Measurements from ENCODE around the gene IDH3A. TPM values are rescaled to one million over a fixed set of nuclear protein-coding genes. Genes with fewer than 3 reads are reported as not detected.
A peak's percentile ranks its signal among the peaks of the same experiment; 100 is the strongest.

Gene IDH3A
- total RNA-seq, 1 donor from 2014 or later, result 30.8 TPM

GRCh38 chr15:78195735-78196201 lies 46.6 kb downstream of the IDH3A start:
- DNase-seq (ENCODE audit: low read depth), result peak; percentile 25

DNA sequence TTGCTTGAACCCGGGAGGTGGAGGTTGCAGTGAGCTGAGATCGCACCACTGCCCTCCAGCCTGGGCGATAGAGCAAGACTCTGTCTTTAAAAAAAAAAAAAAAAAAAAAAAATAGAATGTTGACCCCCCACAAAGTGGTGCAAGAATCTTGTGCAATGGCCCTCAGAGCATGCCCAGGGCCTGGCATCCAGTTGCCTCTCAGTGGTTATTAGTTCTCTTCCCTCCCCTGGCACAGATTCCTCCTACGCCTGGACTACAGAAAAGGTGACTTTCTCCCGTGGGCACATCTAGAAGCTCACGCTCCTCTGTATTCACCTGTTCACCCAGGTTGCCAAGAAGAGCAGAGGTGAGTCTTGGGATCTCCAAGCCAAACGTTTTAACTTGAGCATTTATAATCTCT lies 48.5 kb downstream of the IDH3A start:
- no peak for FAIRE-seq
- DNase-seq (ENCODE audit: low read depth), result no peak

More at GRCh38 chr15:78195735-78196201, 46.6 kb downstream of the IDH3A start:
- Histone ChIP-seq H3K36me3 (ENCODE audit: control insufficient read depth, insufficient read depth, low read length) (no peaks in the 10 kb centered on the region), H3K4me3 (ENCODE audit: low read depth, low read length) (no peak overlapping the region), H3K27me3 (ENCODE audit: control insufficient read depth, insufficient read depth, low read length) (no peaks in the 10 kb centered on the region)
- TF ChIP-seq CTCF (IDR thresholded peaks at IDR 0.05; ENCODE audit: insufficient read depth, low read length, severe bottlenecking), result peak; percentile 93
- FAIRE-seq, result no peak

DNA sequence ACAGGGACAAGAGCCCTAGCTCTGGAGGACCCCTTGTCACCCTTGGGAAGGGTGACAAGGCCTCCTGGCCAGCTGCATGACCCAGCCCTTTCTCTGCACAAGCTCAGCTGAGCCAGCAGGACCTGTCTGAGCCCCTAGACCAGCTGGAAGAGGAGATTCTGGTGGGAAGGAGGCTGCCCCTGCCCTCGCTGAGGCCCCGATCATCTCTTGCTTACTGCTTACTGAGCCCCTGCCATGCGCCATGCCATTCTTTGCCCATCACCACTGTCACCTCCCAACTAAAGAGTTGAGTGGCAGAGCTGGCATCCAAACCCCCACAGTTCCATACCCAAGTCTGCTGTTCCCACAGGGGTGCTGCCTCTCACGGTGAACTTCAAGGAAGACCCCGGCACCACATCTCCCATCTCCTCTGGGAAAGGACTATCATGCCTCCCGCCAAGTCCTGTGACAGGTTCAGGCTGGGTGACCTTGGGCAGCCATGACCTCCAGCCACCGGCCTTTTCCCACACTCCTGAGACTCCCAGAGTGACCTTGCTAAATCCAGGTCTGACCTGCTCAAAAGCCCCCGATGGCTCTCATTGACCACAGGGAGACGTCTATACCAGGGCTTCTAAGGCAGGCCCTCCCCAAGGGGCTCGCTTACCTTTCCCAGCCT lies 51.2 kb downstream of the IDH3A start:
- no peak for DNase-seq (ENCODE audit: low read depth)
- no peak overlapping the region for H3K4me3 ChIP-seq (ENCODE audit: low read depth, low read length)
- TF ChIP-seq CTCF (IDR thresholded peaks at IDR 0.05; ENCODE audit: insufficient read depth, low read length, severe bottlenecking), result no peak
- no peak for FAIRE-seq
- H3K27me3 ChIP-seq (ENCODE audit: control insufficient read depth, insufficient read depth, low read length), result no peaks in the 10 kb centered on the region
- H3K36me3 ChIP-seq (ENCODE audit: control insufficient read depth, insufficient read depth, low read length), result no peaks in the 10 kb centered on the region

More for the DNA sequence above, 48.5 kb downstream of the IDH3A start:
- no peaks in the 10 kb centered on the region for H3K36me3 ChIP-seq (ENCODE audit: control insufficient read depth, insufficient read depth, low read length)
- H3K27me3 ChIP-seq (ENCODE audit: control insufficient read depth, insufficient read depth, low read length), result no peaks in the 10 kb centered on the region
- TF ChIP-seq CTCF (IDR thresholded peaks at IDR 0.05; ENCODE audit: insufficient read depth, low read length, severe bottlenecking), result no peak
- H3K4me3 ChIP-seq (ENCODE audit: low read depth, low read length), result no peak overlapping the region

- FAIRE-seq, result no peak
- no peak for TF ChIP-seq CTCF (IDR thresholded peaks at IDR 0.05; ENCODE audit: insufficient read depth, low read length, severe bottlenecking)
- no peak for DNase-seq (ENCODE audit: low read depth)
Measured at GRCh38 chr15:78201281-78202190, 52.4 kb downstream of the IDH3A start.

DNA sequence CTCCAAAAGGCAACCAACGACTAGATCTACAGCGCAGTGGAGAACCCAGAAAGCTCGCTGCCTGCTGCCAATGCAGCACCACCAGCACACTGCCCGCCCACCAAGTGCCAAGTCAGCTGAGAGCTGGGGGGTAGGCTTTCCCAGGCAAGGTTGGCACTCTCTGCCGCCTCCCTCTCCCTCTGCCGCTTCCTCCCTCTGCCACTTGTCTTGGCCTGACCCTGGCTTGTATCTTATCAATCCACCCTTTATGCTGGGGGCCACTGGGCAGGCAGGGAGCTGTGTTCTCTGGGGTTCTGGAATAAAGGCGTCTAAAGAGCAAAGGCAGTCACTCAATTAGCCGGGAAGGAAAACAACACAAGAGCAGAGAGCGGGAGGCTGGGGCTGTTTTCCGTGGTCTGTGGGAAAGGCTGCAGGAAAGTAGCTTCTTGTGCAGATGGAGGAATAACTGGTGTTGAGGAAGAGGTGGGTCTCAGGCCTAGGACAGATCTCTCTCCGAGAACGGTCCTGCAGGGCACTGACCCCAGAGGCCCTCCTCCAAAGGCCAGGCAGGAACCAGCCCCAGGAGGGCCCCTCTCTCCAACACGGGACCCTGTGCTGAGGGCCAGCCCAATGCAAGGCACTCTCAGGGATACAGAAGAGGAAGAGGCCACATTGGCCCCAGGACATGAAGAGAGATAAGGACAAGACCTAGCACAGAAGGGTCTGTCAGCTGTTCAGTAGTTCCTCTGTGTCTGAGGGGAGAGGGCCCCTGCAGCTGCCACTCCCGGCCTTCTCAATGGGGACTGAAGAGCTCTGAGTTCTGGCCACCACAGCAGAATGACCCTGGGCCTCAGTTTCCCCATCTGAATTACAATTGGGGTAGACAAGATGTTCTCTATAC lies 54.4 kb downstream of the IDH3A start:
- no peaks in the 10 kb centered on the region for H3K27me3 ChIP-seq (ENCODE audit: control insufficient read depth, insufficient read depth, low read length)
- no peaks in the 10 kb centered on the region for H3K36me3 ChIP-seq (ENCODE audit: control insufficient read depth, insufficient read depth, low read length)
- FAIRE-seq (peak; percentile 79), DNase-seq (ENCODE audit: low read depth) (no peak)
- no peak for TF ChIP-seq CTCF (IDR thresholded peaks at IDR 0.05; ENCODE audit: insufficient read depth, low read length, severe bottlenecking)
- H3K4me3 ChIP-seq (ENCODE audit: low read depth, low read length), result no peak overlapping the region

More at GRCh38 chr15:78201281-78202190, 52.4 kb downstream of the IDH3A start:
- no peak overlapping the region for H3K4me3 ChIP-seq (ENCODE audit: low read depth, low read length)
- no peaks in the 10 kb centered on the region for H3K36me3 ChIP-seq (ENCODE audit: control insufficient read depth, insufficient read depth, low read length)
- H3K27me3 ChIP-seq (ENCODE audit: control insufficient read depth, insufficient read depth, low read length), result no peaks in the 10 kb centered on the region

All from bronchial epithelial cell (primary cell).